Vagina (tissue), 2 donors: ENCODE data around the gene YBX2.

ENCODE experiments used
- POLR2A ChIP-seq, 2 donors: fragments of 450-650 bp; IDR thresholded peaks; one replicate each; pipeline ENCODE4 v1.6.1; 2017; ENCODE audit warnings: antibody characterized with exemption in 2 of 2, mild to moderate bottlenecking in 2 of 2, moderate library complexity in 2 of 2
- POLR2AphosphoS5 ChIP-seq, 2 donors: sonication (generic); formaldehyde crosslinking; IDR thresholded peaks; one replicate each; pipeline ENCODE4 v1.9.0; 2017; ENCODE audit warnings: antibody characterized with exemption in 2 of 2, mild to moderate bottlenecking in 2 of 2, low read depth in 1 of 2; ENCODE audit not compliant: insufficient read depth in 1 of 2
- TF ChIP-seq, protein P1 (sequence below), 3 experiments: fragments of 450-650 bp in 2 of 3; fragments of 200-600 bp in 1 of 3; sonication (generic) in 1 of 3; IDR thresholded peaks; one replicate each; pipeline ENCODE4 v1.5.1; 2017 to 2019; ENCODE audit warnings: antibody characterized with exemption in 3 of 3, mild to moderate bottlenecking in 2 of 3, moderate library complexity in 2 of 3

DNA sequence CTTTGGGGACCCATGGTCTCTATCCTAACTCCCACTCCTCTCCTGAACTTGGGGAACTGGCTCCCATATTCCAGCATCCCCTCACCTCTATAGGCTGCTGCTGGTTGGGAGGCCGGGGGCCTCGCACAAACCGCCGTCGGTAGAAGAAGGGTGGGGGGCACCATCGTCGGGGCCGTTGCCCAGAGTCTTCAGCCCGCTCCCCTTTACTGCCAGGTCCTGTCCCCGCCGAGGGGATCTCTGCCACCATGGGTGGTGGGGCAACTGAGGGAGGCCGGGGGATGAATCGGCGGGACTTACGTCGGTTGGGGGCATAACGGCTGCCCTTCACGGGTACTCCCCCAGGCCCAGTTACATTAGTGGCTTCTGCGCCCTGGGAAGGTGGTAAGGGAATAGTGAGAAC is 4.3 kb downstream of the YBX2 start:
- TF ChIP-seq POLR2AphosphoS5 (IDR thresholded peaks at IDR 0.05; ENCODE audit: insufficient read depth in 1 of 2, low read depth in 1 of 2) (no peak), POLR2A (IDR thresholded peaks at IDR 0.05) (no peak)
- TF ChIP-seq, protein P1, sequence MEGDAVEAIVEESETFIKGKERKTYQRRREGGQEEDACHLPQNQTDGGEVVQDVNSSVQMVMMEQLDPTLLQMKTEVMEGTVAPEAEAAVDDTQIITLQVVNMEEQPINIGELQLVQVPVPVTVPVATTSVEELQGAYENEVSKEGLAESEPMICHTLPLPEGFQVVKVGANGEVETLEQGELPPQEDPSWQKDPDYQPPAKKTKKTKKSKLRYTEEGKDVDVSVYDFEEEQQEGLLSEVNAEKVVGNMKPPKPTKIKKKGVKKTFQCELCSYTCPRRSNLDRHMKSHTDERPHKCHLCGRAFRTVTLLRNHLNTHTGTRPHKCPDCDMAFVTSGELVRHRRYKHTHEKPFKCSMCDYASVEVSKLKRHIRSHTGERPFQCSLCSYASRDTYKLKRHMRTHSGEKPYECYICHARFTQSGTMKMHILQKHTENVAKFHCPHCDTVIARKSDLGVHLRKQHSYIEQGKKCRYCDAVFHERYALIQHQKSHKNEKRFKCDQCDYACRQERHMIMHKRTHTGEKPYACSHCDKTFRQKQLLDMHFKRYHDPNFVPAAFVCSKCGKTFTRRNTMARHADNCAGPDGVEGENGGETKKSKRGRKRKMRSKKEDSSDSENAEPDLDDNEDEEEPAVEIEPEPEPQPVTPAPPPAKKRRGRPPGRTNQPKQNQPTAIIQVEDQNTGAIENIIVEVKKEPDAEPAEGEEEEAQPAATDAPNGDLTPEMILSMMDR (IDR thresholded peaks at IDR 0.05) = no peak
